SU-DHL-6 (cell line): ENCODE data around the gene HAO1.

Experiments
- H2AFZ ChIP-seq: fragments of 200-600 bp; sonication (generic); 2 replicates; pipeline ENCODE4 v1.6.1; 2014; ENCODE audit warnings: low read depth, mild to moderate bottlenecking, moderate library complexity, mixed read lengths, antibody characterized with exemption, low read length; ENCODE audit not compliant: severe bottlenecking
- H3F3A ChIP-seq: fragments of 200-600 bp; shearing (Covaris generic); 2 replicates; pipeline ENCODE4 v1.6.0; 2016; ENCODE audit warnings: antibody characterized with exemption, mild to moderate bottlenecking; ENCODE audit not compliant: insufficient read depth
- H3K27ac ChIP-seq: fragments of 200-600 bp; sonication (generic); 2 replicates; pipeline ENCODE4 v1.5.1; 2016; ENCODE audit warnings: low read depth, mild to moderate bottlenecking, low read length, moderate library complexity, mixed read lengths
- H3K27me3 ChIP-seq: fragments of 200-600 bp; sonication (generic), shearing (Covaris generic); 2 replicates; pipeline ENCODE4 v1.6.0; 2014; ENCODE audit warnings: mild to moderate bottlenecking, low read length
- H3K36me3 ChIP-seq: fragments of 200-600 bp; sonication (generic); 2 replicates; pipeline ENCODE4 v1.6.1; 2014; ENCODE audit warnings: mild to moderate bottlenecking, low read length, mixed read lengths
- H3K4me2 ChIP-seq: fragments of 300-600, 200-600 bp; shearing (Covaris generic), sonication (generic); 2 replicates; pipeline ENCODE4 v1.6.0; 2014; ENCODE audit warnings: low read length, low read depth, mild to moderate bottlenecking; ENCODE audit not compliant: poor library complexity, severe bottlenecking
- H3K4me3 ChIP-seq: fragments of 200-600 bp; sonication (generic); 2 replicates; pipeline ENCODE4 v1.5.1; 2014; ENCODE audit warnings: antibody characterized with exemption, low read length, mild to moderate bottlenecking, mixed read lengths; ENCODE audit not compliant: insufficient read depth, poor library complexity, severe bottlenecking
- H3K79me2 ChIP-seq: fragments of 200-600 bp; sonication (generic); 2 replicates; pipeline ENCODE4 v1.6.1; 2014; ENCODE audit warnings: mild to moderate bottlenecking, low read length, moderate library complexity; ENCODE audit not compliant: insufficient read depth
- H3K9ac ChIP-seq: fragments of 200-600 bp; sonication (generic); 2 replicates; pipeline ENCODE4 v1.7.0; 2014; ENCODE audit warnings: mild to moderate bottlenecking, low read length
- H3K9me2 ChIP-seq: fragments of 200-600 bp; sonication (generic); replicated peaks from 2 replicates; pipeline ENCODE4 v1.6.1; 2014; ENCODE audit warnings: low read length; ENCODE audit not compliant: insufficient read depth
- H3K9me3 ChIP-seq: fragments of 200-600 bp; sonication (generic); 2 replicates; pipeline ENCODE4 v1.6.1; 2014; ENCODE audit warnings: low read length, mixed read lengths; ENCODE audit not compliant: insufficient read depth
- H4K20me1 ChIP-seq: fragments of 200-600 bp; sonication (generic); 2 replicates; pipeline ENCODE4 v1.6.1; 2014; ENCODE audit warnings: low read depth, mild to moderate bottlenecking, antibody characterized with exemption, low read length, moderate library complexity, mixed read lengths
- CTCF ChIP-seq: fragments of 200-600 bp; sonication (generic); IDR thresholded peaks from one replicate; pipeline ENCODE4 v1.5.1; 2017; ENCODE audit warnings: antibody characterized with exemption, mild to moderate bottlenecking, low read length, moderate library complexity; ENCODE audit not compliant: insufficient read depth, poor library complexity, severe bottlenecking
- EZH2phosphoT487 ChIP-seq: fragments of 200-600 bp; sonication (generic), shearing (Covaris generic); conservative IDR thresholded peaks from 2 replicates; pipeline ENCODE4 v1.6.1; 2018; ENCODE audit warnings: mild to moderate bottlenecking, antibody characterized with exemption, low read length, moderate library complexity, mixed read lengths

HAO1 gene

DNA sequence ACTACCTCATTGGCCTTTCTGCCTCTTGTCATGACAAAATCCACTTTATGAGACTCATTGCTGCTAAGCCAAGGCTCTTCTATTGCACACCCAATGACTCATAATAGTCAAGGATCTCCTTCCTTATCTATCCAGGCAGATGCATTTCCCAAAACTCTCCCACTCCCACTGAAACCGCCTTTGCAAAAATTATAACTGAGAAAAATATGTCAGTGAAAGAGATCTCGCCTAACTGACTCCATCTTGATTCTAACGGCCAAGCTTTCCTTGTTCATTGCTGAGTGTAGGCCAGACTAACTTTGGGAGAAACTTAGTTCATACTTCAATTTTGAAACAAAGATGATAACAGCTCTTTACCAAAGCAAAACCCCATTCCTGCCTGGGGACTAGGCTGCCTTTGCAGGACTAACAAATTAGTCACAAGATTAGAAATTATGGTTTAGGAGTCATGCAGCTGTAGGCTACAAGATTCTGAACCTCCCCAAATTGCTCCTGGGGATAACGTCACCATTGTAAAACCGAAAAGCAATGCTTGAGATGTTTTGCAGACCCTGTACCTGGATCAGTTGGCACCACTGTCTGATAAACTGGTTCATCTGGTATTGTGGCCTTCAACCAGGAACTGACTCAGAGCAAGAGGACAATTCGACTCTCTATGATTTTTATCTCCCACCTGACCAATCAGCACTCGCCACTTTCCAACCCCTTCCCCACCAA lies 47.1 kb downstream of the HAO1 start:
- H3K79me2 ChIP-seq = no peaks in the 10 kb centered on the region
- H3K9me3 ChIP-seq = no peaks in the 10 kb centered on the region
- no peaks in the 10 kb centered on the region for H3K9me2 ChIP-seq
- H2AFZ ChIP-seq = no peak overlapping the region
- no peaks in the 10 kb centered on the region for H3K36me3 ChIP-seq
- H3K4me3 ChIP-seq = no peak overlapping the region
- TF ChIP-seq CTCF = no peak
- TF ChIP-seq EZH2phosphoT487 = no peak
- no peak overlapping the region for H3K4me2 ChIP-seq
- H3F3A ChIP-seq = no peaks in the 10 kb centered on the region
- H3K9ac ChIP-seq = no peak overlapping the region
- H3K27me3 ChIP-seq = no peaks in the 10 kb centered on the region
- no peaks in the 10 kb centered on the region for H4K20me1 ChIP-seq
- H3K27ac ChIP-seq = no peak overlapping the region

GRCh38 chr20:7891705-7892104 lies 48.6 kb downstream of the HAO1 start:
- no peak overlapping the region for H2AFZ ChIP-seq
- H3K27ac ChIP-seq = no peak overlapping the region
- H3K36me3 ChIP-seq = no peaks in the 10 kb centered on the region
- no peaks in the 10 kb centered on the region for H4K20me1 ChIP-seq
- H3K9ac ChIP-seq = no peak overlapping the region
- TF ChIP-seq CTCF (no peak), EZH2phosphoT487 (no peak)
- no peaks in the 10 kb centered on the region for H3K9me2 ChIP-seq
- no peaks in the 10 kb centered on the region for H3K27me3 ChIP-seq
- H3K4me2 ChIP-seq = no peak overlapping the region
- no peaks in the 10 kb centered on the region for H3K79me2 ChIP-seq
- H3K9me3 ChIP-seq = no peaks in the 10 kb centered on the region
- no peak overlapping the region for H3K4me3 ChIP-seq
- H3F3A ChIP-seq = no peaks in the 10 kb centered on the region

DNA sequence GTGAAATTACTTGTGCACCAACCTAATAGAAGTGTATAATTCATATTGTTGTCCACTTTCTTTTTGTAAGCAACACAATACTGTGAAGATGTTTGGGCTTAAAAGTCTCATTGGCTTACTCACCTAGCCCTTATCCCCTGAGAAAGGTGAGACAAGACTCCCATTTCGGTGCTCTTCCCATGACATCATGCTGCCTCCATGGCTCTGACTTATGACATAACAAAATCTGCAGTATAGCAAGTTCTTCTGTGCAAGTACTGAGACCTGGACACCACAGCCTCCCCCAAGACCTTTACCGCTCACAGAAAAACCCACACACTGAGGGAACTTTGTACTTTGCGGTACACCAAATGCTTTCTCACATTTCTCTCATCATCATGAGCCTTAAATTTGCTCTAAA lies 50.5 kb downstream of the HAO1 start:
- Histone ChIP-seq H3K9me3 (no peaks in the 10 kb centered on the region), H3F3A (no peaks in the 10 kb centered on the region), H4K20me1 (no peaks in the 10 kb centered on the region), H3K27me3 (no peaks in the 10 kb centered on the region), H3K9me2 (no peaks in the 10 kb centered on the region), H3K4me3 (no peak overlapping the region), H3K9ac (no peak overlapping the region), H3K27ac (no peak overlapping the region), H2AFZ (no peak overlapping the region), H3K79me2 (no peaks in the 10 kb centered on the region), H3K4me2 (no peak overlapping the region), H3K36me3 (no peaks in the 10 kb centered on the region)
- no peak for TF ChIP-seq CTCF
- TF ChIP-seq EZH2phosphoT487 = no peak
